CD4-positive, alpha-beta T cell treated with Interferon gamma for 1 hour (primary cell): ENCODE results near the gene PARM1.

Experiments used
- DNase-seq: peaks from one replicate; pipeline ENCODE4 v3.0.0-alpha.2; 2020

Gene PARM1

DNA sequence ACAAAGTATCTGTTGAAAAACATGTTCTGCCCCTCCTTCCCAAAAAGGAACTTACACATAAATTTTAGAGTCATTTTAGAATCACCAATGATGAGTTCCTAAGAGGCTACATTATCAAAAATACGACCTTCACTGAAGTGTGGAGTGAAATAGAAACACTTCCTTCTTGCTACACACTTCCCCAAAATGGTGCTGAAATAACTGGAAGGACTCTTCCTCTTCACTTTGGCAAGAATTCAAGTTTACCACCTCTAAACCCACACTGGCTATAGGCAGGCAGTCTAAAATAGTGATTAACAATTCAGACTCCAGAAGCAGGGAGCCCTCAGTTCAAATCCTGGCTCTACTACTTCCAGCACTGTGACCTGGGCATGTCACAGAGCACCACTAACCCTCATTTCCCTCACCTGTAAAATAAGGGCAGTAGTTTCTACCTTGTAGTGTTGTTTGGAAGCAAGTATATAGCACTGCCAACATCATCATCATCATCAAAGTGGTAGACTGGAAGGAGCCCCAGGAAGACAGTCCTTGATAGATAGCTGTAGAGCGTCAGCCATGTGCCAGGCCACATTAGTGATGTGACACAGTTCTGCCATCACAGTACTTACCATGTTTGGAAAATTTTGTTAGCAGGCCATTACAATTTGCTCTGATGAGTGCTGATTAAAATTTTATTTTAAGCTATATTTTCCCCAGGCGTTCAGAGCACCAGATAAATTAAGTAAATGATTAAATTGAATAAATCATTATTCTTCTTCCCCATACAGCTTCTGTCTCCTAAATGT, 103.3 kb downstream of the PARM1 start:
- no peak for DNase-seq

DNA sequence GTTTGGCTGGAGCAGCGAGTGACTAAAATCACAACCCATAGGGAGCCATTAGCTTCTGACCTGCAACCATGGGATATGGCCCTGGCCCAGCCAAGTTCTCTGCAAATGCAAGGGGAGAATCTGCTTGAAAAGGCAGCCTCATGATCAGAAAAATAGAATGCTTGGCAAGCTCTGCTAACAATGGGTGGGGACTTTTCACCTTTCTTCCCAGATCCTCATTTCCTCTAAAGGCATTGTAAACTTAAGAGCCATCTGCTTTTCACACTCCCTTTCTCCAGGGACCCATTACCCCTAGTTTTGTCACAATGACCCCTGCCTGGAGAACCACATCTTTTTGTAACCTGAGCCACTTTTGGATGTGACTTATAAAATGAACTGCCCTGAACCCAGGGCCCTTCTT, 104.3 kb downstream of the PARM1 start:
- no peak for DNase-seq

DNA sequence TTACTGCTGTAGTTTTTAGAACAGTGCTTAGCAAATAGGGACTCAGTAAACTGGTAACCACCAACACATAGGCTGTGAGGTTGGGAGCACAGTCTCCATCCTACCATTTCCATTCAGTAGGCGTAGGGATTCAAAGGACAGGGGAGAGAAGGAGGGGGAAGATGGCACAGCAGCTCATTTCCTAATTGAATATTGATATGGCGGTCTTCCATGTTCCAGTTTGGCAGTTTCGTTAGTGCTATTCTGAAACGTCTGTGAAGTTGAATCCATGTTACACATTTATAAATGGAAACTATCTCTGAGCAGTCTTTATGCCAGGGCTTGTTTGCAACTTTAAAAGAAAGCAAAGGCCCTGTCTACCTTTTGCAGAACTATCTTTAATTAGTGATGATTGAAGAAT, 105.5 kb downstream of the PARM1 start:
- no peak for DNase-seq

DNA sequence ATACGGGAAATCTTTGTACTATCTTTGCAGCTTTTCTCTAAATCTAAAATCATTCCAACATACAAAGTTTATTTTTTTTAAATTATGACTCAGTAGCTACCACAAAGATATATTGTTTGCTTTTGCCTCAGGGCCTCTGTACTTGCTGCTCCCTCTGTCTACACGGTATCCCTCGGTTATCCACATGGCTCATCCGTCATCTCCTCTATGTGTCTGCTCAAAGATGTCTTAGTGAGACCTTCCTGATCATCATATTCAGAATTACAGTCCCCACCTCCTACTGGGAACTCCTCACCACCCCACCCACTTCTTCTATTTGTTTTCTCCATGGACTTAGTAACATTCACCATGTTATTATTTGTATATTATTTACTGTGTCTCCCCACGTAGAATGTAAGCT, 107.8 kb downstream of the PARM1 start:
- DNase-seq, result no peak

DNA sequence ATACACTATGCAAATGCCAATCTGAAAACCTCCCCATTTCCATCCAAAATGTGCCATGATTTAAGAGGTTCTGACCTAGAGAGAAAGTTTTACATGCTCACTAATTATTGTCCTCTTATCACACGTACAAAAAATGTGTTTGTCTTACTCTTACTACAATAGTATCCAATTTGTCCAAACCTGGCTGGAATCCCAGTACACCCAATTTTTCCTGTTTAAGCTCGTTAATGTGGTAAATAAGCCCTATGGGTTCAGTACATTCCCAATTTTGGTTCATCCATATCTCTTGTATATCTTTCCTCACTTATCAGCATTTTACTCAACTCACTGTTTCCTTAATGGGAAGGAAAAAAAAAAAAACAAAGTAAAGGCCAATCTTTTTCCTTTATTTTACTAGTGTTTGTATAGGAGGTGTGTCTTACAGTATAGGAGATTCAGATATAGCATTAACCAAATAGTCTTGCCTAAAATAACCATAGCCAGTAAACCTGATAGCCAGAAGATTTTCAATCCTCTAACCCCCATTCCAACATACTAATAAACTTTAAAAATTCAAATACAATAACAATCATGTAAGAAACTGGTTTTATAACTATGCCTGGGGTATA, 109.8 kb downstream of the PARM1 start:
- no peak for DNase-seq

DNA sequence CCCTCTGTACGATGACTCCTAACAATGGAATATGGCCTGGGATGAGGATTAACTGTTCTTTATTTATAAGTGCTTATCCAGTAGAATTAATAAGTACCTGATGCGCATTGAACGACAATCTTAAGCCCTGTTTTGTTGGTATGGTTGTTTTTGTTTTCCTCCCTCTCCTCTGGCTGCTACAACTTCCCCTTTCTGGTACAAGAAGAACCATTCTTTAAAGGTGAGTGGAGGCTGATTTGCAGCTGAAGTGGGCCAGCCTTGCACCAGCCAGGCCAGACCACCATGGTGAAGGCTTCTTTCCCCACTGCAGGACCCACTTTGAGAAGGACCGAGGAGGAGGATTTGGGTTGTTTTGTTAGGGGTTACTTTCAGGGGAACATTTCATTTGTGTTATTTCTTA, 113.3 kb downstream of the PARM1 start:
- no peak for DNase-seq

DNA sequence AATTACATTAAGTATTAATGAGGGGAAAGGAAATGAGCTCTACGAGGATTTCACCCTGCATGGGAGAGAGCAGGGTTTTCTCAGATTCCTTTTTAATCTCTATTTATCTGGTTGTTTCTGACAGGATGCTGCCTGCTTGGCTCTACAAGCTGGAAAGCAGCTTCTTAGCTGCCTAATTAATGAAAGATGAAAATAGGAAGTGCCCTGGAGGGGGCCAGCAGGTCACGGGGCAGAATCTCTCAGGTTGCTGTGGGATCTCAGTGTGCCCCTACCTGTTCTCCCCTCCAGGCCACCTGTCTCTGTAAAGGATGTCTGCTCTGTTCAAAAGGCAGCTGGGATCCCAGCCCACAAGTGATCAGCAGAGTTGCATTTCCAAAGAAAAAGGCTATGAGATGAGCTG, 113.7 kb downstream of the PARM1 start:
- DNase-seq, result no peak

DNA sequence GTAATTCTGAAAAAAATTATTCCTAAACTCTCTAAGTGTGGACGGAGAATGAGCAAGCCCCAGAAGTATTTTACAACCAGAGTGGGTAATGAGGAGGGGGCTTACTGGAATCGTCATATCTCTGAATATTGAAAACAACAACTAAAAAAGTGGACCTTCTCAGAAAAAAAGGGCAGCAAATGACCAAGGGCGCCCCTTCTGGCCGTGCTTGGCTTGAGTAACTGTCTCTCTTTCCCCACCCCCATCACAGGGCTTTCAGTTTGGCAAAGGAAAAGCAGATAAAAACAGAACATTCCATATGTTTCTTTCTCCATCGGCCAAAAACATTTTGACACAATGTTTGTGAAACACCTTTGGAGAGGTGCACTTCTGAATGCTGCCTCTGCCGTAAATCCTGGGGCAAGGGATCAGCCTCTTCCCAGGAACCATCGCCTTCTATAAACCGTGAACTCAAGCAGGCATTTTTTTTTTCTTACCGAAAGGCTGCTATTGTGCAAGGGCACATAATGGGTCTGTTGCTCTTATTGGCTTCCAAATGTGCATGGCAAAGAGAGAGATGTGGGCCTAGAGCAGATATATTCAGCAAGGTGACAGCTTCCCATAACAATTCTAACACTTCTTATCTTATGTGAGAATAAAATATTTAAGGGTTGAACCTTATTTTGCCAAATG, 115.4 kb downstream of the PARM1 start:
- DNase-seq, result no peak

DNA sequence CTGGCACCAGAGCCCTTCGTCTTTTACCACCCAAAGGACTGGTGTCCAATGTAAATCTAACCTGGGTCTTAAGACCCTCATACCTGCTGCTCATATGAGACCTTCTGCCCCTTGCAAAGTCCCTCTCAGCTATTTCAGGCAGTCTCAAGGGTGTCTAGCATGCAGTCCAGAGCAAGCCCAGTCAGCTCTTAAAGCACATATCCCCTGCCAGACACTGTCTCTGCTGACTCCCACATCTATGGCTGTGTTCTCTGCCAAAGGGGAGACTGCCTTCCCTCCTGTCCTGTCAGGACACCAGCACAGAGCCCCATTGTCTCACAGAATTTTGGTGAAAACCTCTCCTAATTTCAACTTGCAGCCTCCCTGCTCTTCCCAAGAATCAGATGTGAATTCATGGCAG, 118.5 kb downstream of the PARM1 start:
- DNase-seq, result no peak

DNA sequence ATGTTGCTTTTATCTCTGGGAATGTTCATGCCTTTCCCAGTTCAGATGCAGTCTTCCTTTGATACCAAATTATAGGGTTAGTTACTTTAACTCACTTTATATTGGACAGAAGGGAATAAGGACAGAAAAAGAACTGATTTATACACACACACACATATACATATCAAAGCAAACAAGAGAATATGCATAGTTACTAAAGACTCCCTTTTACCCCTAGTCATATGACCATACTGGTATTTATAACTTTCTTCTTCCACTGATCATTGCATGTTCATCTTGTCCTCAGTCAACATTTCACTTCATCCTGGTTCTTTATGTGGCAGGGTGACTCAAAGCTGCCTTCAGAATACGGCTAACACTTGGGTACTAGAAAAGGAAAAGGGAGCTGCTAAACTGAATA, 120.4 kb downstream of the PARM1 start:
- DNase-seq, result no peak

DNA sequence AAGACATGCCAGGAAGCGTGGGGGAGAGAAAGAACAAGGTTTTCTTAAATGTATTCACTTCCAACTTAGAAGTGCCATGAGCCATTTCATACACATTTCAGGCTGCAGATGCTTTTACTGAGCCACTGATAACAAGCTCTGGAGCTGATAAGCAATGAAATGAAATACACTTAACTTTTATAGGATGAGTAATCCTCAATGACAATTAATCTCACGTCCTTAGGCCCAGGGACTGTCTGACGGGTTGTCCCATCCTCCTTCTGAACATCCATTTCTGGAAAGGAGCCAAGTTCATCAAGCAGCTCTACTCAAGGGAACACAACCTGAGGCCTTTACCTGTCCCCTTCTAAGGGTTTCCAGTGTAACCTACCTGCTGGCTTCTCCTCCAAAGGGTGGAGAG, 121.2 kb downstream of the PARM1 start:
- DNase-seq, result no peak

DNA sequence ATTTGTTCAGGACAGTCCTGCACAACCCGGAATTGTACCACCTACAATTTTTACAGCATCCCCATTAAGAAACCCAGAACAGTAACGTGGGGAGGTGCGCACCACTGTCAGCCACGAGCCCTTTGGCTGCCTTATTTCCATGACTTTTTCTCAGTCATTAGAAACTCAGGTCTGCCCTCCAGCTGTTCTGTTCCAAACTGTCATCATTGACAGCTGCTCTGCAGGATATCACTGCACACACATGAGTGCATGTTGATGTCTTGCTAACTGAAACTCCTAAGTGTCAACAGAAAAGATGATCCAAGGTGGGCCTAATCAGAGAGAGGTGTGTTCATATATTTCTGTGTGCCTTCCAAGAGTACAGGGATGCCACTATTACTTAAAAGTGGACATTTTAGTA, 123.4 kb downstream of the PARM1 start:
- no peak for DNase-seq

DNA sequence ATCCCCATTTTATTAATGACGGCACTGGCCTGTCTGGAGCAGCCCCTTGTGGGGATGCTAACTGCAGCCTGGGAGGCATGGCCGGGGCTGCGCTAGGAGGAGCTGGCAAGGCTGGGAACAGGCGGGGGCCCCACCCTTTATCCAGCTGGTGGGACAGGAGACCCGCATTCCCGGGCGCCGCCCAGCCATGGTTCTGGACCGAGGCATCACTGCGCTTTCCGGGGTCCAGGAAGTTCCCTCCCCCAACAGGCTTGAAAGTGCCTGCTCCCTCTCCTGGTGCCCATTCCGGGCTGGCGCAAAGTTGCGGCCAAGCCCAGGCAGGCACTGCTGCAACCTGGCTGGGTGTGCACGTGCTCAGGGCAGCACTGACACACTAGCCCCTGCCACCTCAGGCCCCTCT, 124.5 kb downstream of the PARM1 start:
- no peak for DNase-seq

DNA sequence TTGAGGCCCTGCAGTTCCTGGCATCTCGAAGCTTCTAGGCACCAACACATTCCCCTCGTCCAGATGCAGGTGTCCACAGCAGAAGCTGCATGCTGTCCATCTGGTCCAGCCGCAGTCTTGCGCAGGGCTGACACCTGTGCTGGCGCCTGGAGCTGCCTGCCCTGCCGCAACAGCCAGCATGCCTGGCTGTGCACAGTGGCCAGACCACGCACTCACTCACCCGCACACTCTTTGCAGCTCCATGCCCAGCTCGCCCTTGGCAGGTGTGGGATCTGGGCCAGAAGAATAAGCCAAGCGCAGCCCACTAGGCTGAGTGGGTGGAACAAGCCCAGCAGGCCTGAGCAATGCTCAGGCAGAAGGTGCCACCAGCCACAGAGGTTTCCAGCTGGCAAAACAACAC, 125.6 kb downstream of the PARM1 start:
- no peak for DNase-seq

DNA sequence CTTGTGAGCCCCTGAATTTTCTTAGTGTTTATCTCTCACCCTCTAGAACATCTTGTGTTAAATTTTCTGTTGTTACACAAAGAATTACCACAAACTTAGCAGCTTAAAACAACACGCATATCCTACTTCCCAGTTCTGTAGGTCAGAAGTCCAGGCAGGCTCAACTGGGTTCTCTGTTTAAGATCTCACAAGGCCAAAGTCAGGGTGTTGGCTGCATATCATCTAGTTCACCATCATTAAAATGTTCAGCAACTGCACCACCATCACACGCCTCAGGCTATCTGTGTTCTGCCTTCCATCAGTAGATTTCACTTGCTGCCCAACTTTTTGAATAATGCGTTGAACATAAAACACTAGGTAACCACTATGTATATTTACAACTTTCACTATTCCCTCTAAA, 130.5 kb downstream of the PARM1 start:
- no peak for DNase-seq

DNA sequence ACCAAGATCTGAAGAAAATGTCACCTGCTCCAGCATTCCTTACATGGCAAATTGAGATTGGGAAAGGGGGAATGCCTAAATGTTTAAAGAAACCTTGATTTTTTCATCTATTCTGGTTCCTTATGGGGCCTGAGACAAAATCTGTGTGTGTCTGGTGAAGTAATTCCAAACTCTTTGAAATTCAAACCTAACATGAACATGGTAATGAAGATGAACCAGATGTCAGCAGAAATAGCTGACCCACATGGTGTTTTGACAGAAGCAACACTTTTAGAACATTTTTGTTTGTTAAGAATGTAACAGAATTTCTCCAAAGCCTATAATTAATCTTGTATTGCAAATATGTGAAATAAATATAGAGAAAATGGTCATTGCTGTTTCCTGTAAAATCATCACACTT, 133.0 kb downstream of the PARM1 start:
- DNase-seq, result no peak

DNA sequence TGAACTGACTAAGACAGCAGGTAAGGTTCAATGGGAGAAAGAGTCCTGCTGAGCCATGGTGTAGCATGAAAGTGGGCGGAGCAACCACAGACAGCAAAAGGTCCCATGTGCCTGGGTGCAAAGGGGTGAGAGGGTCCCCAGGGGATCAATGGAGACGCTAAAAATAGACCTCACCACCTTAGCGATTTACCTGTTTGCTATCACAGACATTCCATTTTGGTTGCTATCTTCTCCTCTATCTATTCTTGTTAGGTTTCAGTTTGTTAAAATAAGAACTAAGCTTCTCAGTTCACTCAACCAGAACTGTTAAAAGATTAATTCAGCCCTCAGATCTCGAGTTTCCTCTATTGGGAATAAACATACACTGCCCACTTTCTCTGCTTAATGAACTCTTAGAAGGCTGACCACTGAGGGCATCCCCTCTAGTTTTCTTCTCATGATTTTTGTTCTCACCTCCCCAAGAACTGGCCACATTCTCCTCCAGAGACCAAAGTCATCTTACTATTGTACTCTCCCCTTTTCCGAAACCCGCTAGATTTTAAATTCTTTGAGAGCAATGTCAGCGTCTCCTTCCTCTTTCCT, 136.7 kb downstream of the PARM1 start:
- no peak for DNase-seq

DNA sequence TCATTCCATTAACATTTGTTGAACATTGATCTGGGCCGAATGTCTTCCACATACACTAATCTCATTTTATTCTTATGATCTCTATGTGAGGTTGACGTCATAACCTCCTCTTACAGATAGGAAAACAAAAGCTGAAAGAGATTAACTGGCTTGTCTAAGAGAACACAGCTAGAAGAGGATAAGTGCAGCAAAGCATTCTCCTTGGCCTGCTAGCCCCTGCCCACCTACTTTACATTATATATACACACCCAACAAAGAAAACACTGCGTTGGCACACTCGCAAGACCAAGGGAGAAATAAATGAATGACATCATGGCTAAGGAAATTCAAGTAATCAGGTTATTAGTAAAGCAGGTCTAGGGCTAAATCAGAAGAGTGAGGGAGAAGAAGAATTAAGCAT, 138.4 kb downstream of the PARM1 start:
- DNase-seq, result no peak

DNA sequence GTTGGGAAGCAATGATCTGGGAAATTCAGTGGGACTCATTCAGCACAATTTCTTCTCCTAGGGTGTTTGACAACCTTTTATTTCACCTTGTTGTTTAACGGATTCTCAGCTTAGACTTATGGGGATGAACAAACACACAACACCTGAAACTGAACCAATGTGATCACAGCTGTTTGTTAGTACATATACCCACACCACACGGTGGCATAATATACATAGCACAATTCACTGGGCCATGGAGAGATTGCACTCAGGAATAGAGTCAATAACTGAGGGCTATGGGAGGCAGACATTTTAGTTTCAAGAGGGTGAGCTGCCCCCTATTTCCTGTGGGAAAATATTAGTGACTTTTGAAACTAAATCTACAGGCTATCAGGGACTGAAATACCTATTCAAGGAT, 148.0 kb downstream of the PARM1 start:
- no peak for DNase-seq

DNA sequence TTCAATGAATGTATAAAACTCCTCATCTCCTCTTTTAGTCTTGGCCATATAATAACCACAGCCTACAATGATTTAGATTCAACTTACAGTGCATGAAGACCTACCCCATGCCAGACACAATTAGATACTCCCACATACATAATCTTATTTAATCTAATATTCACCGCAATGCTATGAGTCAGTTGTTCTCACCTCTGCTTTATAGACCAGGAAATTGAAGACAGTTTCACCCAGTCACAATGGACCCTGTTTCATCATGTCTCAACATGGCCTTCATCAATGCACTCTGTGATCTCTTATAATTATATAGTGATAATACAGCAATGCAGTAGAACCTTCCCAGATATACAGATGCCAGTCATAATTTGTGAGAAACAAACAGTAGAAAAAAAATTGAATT, 148.6 kb downstream of the PARM1 start:
- DNase-seq, result no peak

DNA sequence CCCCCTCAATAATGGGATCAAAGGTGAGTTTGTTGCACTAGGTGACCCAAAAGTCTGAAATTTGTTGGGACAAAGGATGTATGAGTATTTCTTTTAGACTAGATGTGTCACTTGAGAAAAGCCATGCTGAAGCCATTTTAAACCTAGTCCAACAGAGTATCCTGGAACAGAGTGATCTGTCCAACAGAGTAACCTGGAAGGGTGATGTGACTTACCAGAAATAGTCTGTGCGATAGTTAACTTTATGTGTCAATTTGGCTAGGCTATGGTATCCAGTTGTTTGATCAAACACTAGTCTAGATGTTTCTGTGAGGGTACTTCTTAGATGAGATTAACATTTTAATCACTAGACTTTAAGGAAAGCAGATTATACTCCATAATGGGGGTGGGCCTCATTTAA, 154.5 kb downstream of the PARM1 start:
- no peak for DNase-seq

DNA sequence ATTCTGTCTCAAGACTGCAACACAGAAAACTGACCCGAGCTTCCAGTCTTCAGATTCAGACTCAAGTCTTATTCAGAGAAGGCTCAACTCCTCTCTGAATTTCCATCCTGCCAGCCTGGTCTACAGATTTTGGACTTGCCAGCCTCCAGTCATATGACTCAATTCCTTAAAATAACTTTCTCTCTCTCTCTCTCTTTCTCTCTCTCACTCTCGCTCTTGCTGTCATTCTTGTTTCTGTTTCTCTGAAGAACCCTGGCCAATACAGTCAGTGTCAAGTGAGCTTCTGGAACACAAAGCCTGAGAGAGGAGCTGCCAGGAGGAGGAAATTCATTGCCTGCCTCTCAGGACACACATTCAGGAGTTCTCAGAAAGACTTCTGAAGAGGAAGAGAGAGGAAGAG, 154.9 kb downstream of the PARM1 start:
- no peak for DNase-seq

DNA sequence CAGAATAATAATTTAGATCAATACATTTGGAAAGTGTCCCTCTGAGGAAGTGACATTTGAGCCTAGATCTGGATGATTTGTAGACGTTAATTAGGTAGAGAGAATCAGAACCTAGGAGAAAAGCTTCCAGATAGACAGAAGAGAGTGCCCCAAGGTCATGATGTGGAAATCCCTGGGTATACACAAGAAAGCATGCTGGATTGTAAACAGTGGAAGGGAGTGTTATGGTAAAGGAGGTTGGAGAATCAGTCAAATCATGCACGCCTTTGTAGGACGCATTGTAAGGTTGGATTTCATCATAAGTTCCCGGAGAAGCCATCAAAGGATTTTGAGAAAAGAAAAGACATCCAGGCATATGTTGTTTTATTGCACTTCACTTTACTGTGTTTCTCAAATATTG, 156.3 kb downstream of the PARM1 start:
- no peak for DNase-seq

DNA sequence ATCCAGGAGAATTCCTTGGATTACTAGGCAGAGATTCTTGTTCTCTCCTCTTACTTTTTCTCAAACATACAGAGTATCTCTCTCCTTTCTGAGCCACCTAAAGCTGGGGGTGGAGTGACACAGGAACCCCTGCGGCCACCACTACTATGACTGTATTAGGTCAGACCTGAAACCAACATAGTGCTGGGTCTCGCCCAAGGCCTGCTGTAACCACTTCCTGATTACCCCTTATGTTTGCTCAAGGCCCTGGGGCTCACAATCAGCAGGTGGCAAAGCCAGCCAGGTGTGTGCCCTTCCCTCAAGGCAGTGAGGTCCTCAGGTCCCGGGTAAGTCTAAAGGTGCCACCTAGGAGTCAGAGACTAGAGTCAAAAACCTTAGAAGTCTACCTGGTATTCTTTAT, 166.4 kb downstream of the PARM1 start:
- peak; percentile 33 for DNase-seq
